HCT116 (cell line): Measurements from ENCODE around the gene ZFHX3. TPM values are rescaled to one million over a fixed set of nuclear protein-coding genes. Genes with fewer than 3 reads are reported as not detected.

Experiments
- ATAC-seq: fragments of 200-7000 bp; cut with Tn5 transposase; 2 replicates; pipeline ENCODE4 v1.9.1; 2020; ENCODE audit warnings: mild to moderate bottlenecking, moderate library complexity
- BruUV-seq: library from RNA; stranded (reverse); fragments of 400-500 nt; replicated peaks from 2 replicates; lab custom pipeline; 2021; lab: Mats Ljungman, UMichigan
- CTCF ChIA-PET: fragments of 300-600 bp; sonication (Branson Sonifier 250); formaldehyde crosslinking; loops from one replicate; lab custom pipeline; 2021; ENCODE audit warnings: antibody characterized with exemption; lab: Charles Lee
- POLR2A ChIA-PET: fragments of 300-600, 350-600 bp; sonication (Branson Sonifier 250); formaldehyde crosslinking; loops from one replicate; lab custom pipeline; 2021; ENCODE audit warnings: antibody characterized with exemption; lab: Charles Lee
- RAD21 ChIA-PET, 2 experiments: fragments of 300-600 bp; sonication (Branson Sonifier 250); formaldehyde crosslinking; loops; one replicate each; lab custom pipeline; 2023; ENCODE audit warnings: low total read pairs in 2 of 2; ENCODE audit not compliant: uncharacterized antibody in 2 of 2, unreplicated experiment in 2 of 2, low non-redundant PET in 1 of 2; lab: Charles Lee
- DNase-seq: peaks from one replicate; pipeline ENCODE4 v3.0.0-alpha.2; 2010; ENCODE audit warnings: low read depth, low spot score
- H2AFZ ChIP-seq: fragments of 200-600 bp; shearing (Covaris generic), sonication (generic); 2 replicates; pipeline ENCODE4 v1.6.1; 2017; ENCODE audit warnings: low read depth, mixed run types, mixed read lengths, antibody characterized with exemption, low read length; ENCODE audit not compliant: poor library complexity, severe bottlenecking
- H3K27ac ChIP-seq: 2 replicates; pipeline ENCODE4 v1.5.1; 2012; ENCODE audit warnings: low read depth, low read length
- H3K27me3 ChIP-seq: fragments of 200-600 bp; sonication (generic); 2 replicates; pipeline ENCODE4 v1.6.1; 2016; ENCODE audit warnings: mixed run types, low read length, mixed read lengths; ENCODE audit not compliant: insufficient read depth
- H3K36me3 ChIP-seq, 2 experiments: fragments of 200-500 bp in 1 of 2; fragments of 200-600 bp in 1 of 2; sonication (Bioruptor generic) in 1 of 2; sonication (generic) in 1 of 2; 2 replicates each; pipeline versions ENCODE4 v1.5.1 to v1.6.1; 2014 to 2016; ENCODE audit warnings: low read length in 2 of 2, inconsistent platforms in 1 of 2, mixed read lengths in 1 of 2, mixed run types in 1 of 2; ENCODE audit not compliant: insufficient read depth in 2 of 2, control insufficient read depth in 1 of 2
- H3K4me1 ChIP-seq, 2 experiments: fragments of 200-600 bp in 1 of 2; sonication (generic) in 1 of 2; 2 replicates each; pipeline versions ENCODE4 v1.5.1 to v1.6.1; 2012 to 2017; ENCODE audit warnings: low read length in 2 of 2, inconsistent platforms in 1 of 2, mild to moderate bottlenecking in 1 of 2, mixed read lengths in 1 of 2, mixed run types in 1 of 2, moderate library complexity in 1 of 2; ENCODE audit not compliant: insufficient read depth in 2 of 2, control insufficient read depth in 1 of 2
- H3K4me2 ChIP-seq: fragments of 200-600 bp; sonication (generic); 2 replicates; pipeline ENCODE4 v1.6.1; 2017; ENCODE audit warnings: mixed run types, low read length, mixed read lengths
- H3K4me3 ChIP-seq, 2 experiments: fragments of 200-600 bp in 1 of 2; sonication (generic) in 1 of 2; replicated peaks in 1 of 2; 2 replicates each; pipeline ENCODE4 v1.5.1; 2011 to 2016; ENCODE audit warnings: low read length in 2 of 2, control low read depth in 1 of 2, low read depth in 1 of 2, mild to moderate bottlenecking in 1 of 2, mixed read lengths in 1 of 2, mixed run types in 1 of 2
- H3K79me2 ChIP-seq: fragments of 200-600 bp; sonication (generic); 2 replicates; pipeline ENCODE4 v1.6.1; 2017; ENCODE audit warnings: mild to moderate bottlenecking, mixed run types, low read length, moderate library complexity, mixed read lengths; ENCODE audit not compliant: insufficient read depth
- H3K9ac ChIP-seq: fragments of 200-600 bp; sonication (generic); 2 replicates; pipeline ENCODE4 v1.6.1; 2016; ENCODE audit warnings: low read length, mixed read lengths
- H3K9me2 ChIP-seq: fragments of 200-600 bp; sonication (generic), shearing (Covaris generic); 2 replicates; pipeline ENCODE4 v1.6.1; 2017; ENCODE audit warnings: mixed run types, mild to moderate bottlenecking, moderate library complexity; ENCODE audit not compliant: insufficient read depth
- H3K9me3 ChIP-seq, 2 experiments: fragments of 200-500 bp in 1 of 2; fragments of 200-600 bp in 1 of 2; sonication (Bioruptor generic) in 1 of 2; sonication (generic) in 1 of 2; 2 replicates each; pipeline ENCODE4 v1.6.1; 2014 to 2017; ENCODE audit warnings: low read length in 2 of 2, mixed read lengths in 2 of 2, inconsistent platforms in 1 of 2, low read depth in 1 of 2, mild to moderate bottlenecking in 1 of 2, mixed run types in 1 of 2, moderate library complexity in 1 of 2; ENCODE audit not compliant: control insufficient read depth in 1 of 2, insufficient read depth in 1 of 2
- H4K20me1 ChIP-seq: fragments of 200-600 bp; sonication (generic), shearing (Covaris generic); 2 replicates; pipeline ENCODE4 v1.6.1; 2017; ENCODE audit warnings: mixed run types, mild to moderate bottlenecking, moderate library complexity; ENCODE audit not compliant: insufficient read depth
- CBX3 ChIP-seq: IDR thresholded peaks from 2 replicates; pipeline ENCODE4 v1.6.1; 2012; ENCODE audit warnings: low read depth
- CEBPB ChIP-seq: IDR thresholded peaks from 2 replicates; pipeline ENCODE4 v1.6.1; 2012; ENCODE audit warnings: low read depth
- ELF1 ChIP-seq: IDR thresholded peaks from 2 replicates; pipeline ENCODE4 v1.6.1; 2012; ENCODE audit warnings: low read depth, borderline replicate concordance
- EZH2phosphoT487 ChIP-seq: fragments of 200-600 bp; IDR thresholded peaks from 2 replicates; pipeline ENCODE4 v1.6.1; 2018; ENCODE audit warnings: antibody characterized with exemption, borderline replicate concordance
- FOSL1 ChIP-seq: IDR thresholded peaks from 2 replicates; pipeline ENCODE4 v1.6.1; 2012; ENCODE audit warnings: low read depth
- JUND ChIP-seq: IDR thresholded peaks from 2 replicates; pipeline ENCODE4 v1.6.1; 2012
- POLR2A ChIP-seq: IDR thresholded peaks from 2 replicates; pipeline ENCODE4 v1.7.0; 2011; ENCODE audit warnings: borderline replicate concordance; ENCODE audit not compliant: insufficient read depth, insufficient read length; ENCODE audit errors: extremely low read depth
- POLR2AphosphoS5 ChIP-seq: IDR thresholded peaks from 2 replicates; pipeline ENCODE4 v1.6.1; 2011; ENCODE audit warnings: mild to moderate bottlenecking, low read depth, low read length, moderate library complexity
- RAD21 ChIP-seq: IDR thresholded peaks from 2 replicates; pipeline ENCODE4 v1.6.1; 2012; ENCODE audit warnings: low read depth, mild to moderate bottlenecking
- SIN3A ChIP-seq: IDR thresholded peaks from 2 replicates; pipeline ENCODE4 v1.6.1; 2012; ENCODE audit warnings: low read depth
- SP1 ChIP-seq: IDR thresholded peaks from 2 replicates; pipeline ENCODE4 v1.6.1; 2012; ENCODE audit warnings: low read depth
- SRF ChIP-seq: IDR thresholded peaks from 2 replicates; pipeline ENCODE4 v1.6.1; 2012; ENCODE audit warnings: low read depth
- YY1 ChIP-seq: IDR thresholded peaks from 2 replicates; pipeline ENCODE4 v1.6.1; 2011; ENCODE audit warnings: low read length, low read depth, moderate library complexity, mild to moderate bottlenecking; ENCODE audit not compliant: insufficient replicate concordance; ENCODE audit errors: extremely low read depth
- ZFX ChIP-seq: fragments of 450-650 bp; IDR thresholded peaks from 2 replicates; pipeline ENCODE4 v1.6.1; 2017
- intact Hi-C: fragments of 100-400 bp; cut with micrococcal nuclease; formaldehyde crosslinking; loops from 2 replicates; pipeline ENCODE4 v1.10.0; 2022
- total RNA-seq: library from RNA; stranded (reverse); gene quantifications from one replicate; pipeline ENCODE4 v1.2.1, GENCODE V29; 2021; ENCODE audit not compliant: unreplicated experiment
- TF ChIP-seq, protein P1 (sequence below): IDR thresholded peaks from 2 replicates; pipeline ENCODE4 v1.6.1; 2012; ENCODE audit warnings: low read depth
- TF ChIP-seq, protein P2 (sequence below): IDR thresholded peaks from 2 replicates; pipeline ENCODE4 v1.6.1; 2012
- TF ChIP-seq, protein P3 (sequence below), 3 experiments: fragments of 200-600 bp in 1 of 3; sonication (generic) in 1 of 3; IDR thresholded peaks in 2 of 3; conservative IDR thresholded peaks in 1 of 3; 2 replicates each; pipeline ENCODE4 v1.5.1; 2012 to 2017; ENCODE audit warnings: low read depth in 2 of 3, low read length in 2 of 3, antibody characterized with exemption in 1 of 3, borderline replicate concordance in 1 of 3, control low read depth in 1 of 3, mild to moderate bottlenecking in 1 of 3, mixed read lengths in 1 of 3, mixed run types in 1 of 3, moderate library complexity in 1 of 3; ENCODE audit not compliant: insufficient read depth in 1 of 3

ZFHX3 gene
- total RNA-seq, 1 experiment from 2014 or later = 6.3 TPM

DNA sequence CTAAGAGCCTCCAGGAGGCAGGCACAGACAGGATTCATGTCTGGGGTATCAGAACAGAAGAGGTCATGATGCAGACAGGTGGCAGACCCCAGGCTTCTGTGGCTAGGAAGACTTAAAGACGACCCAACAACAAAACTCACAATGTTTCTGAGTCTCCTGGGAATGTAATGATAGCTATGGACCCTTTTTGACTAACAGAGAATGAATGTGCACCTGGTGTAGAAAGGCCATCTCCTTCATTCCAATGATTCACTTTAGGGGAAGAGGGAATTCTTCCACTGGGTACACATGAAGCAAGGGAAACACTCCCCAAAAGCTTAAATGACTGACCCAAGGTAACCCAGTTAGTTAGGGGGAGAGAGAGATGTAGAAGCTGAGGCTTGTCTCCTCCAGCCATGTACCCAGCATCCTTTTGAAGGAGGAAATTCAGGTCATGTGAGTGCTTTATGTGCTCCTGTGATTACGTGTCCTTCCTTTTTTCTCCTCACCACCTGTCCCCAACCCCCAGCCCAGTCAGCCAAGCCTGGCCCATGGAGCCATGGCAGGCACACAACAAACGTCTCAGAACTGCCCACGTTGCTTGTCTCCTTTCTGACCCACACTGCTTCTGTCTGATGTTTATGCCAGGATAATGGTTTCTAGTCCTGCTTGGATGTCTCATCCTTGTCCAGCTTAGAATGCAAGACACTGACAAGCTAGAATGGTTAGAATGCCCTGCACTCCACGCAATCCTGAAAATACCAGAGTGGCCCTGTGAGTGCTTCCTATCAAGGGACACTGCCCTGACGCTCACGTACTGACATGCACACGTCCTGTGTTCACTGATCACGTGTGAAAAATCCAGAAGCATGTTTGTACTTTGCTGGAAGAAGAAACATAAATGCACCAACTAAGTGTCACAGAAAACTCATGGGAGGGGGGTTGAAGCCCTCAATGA lies 156.4 kb downstream of the ZFHX3 start:
- BruUV-seq = no TSS peak
- RAD21 ChIA-PET = no interaction called here
- no peak overlapping the region for H3K27ac ChIP-seq
- no peaks in the 10 kb centered on the region for H3K9me2 ChIP-seq
- DNase-seq (no peak), ATAC-seq (no peak)
- H2AFZ ChIP-seq = no peak overlapping the region
- peaks cover 0 to 6% of the 10 kb centered on the region in 2 experiments; a peak in 2 of 4 replicates for H3K4me1 ChIP-seq
- H3K9ac ChIP-seq = no peak overlapping the region
- H3K9me3 ChIP-seq = no peaks in the 10 kb centered on the region
- TF ChIP-seq SIN3A (no peak), EZH2phosphoT487 (no peak), CEBPB (no peak), YY1 (no peak), FOSL1 (no peak), CBX3 (no peak), ELF1 (no peak), ZFX (no peak), JUND (no peak), SP1 (no peak), POLR2A (no peak), SRF (no peak), RAD21 (no peak), POLR2AphosphoS5 (no peak)
- TF ChIP-seq, protein P1, sequence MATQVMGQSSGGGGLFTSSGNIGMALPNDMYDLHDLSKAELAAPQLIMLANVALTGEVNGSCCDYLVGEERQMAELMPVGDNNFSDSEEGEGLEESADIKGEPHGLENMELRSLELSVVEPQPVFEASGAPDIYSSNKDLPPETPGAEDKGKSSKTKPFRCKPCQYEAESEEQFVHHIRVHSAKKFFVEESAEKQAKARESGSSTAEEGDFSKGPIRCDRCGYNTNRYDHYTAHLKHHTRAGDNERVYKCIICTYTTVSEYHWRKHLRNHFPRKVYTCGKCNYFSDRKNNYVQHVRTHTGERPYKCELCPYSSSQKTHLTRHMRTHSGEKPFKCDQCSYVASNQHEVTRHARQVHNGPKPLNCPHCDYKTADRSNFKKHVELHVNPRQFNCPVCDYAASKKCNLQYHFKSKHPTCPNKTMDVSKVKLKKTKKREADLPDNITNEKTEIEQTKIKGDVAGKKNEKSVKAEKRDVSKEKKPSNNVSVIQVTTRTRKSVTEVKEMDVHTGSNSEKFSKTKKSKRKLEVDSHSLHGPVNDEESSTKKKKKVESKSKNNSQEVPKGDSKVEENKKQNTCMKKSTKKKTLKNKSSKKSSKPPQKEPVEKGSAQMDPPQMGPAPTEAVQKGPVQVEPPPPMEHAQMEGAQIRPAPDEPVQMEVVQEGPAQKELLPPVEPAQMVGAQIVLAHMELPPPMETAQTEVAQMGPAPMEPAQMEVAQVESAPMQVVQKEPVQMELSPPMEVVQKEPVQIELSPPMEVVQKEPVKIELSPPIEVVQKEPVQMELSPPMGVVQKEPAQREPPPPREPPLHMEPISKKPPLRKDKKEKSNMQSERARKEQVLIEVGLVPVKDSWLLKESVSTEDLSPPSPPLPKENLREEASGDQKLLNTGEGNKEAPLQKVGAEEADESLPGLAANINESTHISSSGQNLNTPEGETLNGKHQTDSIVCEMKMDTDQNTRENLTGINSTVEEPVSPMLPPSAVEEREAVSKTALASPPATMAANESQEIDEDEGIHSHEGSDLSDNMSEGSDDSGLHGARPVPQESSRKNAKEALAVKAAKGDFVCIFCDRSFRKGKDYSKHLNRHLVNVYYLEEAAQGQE = no peak
- TF ChIP-seq, protein P2, sequence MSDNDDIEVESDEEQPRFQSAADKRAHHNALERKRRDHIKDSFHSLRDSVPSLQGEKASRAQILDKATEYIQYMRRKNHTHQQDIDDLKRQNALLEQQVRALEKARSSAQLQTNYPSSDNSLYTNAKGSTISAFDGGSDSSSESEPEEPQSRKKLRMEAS = no peak
- TF ChIP-seq, protein P3, sequence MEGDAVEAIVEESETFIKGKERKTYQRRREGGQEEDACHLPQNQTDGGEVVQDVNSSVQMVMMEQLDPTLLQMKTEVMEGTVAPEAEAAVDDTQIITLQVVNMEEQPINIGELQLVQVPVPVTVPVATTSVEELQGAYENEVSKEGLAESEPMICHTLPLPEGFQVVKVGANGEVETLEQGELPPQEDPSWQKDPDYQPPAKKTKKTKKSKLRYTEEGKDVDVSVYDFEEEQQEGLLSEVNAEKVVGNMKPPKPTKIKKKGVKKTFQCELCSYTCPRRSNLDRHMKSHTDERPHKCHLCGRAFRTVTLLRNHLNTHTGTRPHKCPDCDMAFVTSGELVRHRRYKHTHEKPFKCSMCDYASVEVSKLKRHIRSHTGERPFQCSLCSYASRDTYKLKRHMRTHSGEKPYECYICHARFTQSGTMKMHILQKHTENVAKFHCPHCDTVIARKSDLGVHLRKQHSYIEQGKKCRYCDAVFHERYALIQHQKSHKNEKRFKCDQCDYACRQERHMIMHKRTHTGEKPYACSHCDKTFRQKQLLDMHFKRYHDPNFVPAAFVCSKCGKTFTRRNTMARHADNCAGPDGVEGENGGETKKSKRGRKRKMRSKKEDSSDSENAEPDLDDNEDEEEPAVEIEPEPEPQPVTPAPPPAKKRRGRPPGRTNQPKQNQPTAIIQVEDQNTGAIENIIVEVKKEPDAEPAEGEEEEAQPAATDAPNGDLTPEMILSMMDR (IDR thresholded peaks at IDR 0.05 in 2 of 3, conservative IDR thresholded peaks at IDR 0.05 in 1 of 3; ENCODE audit: borderline replicate concordance in 1 of 3, insufficient read depth in 1 of 3, low read depth in 2 of 3, low read length in 2 of 3) = no peak
- POLR2A ChIA-PET = no interaction called here
- no peaks in the 10 kb centered on the region for H3K27me3 ChIP-seq
- H3K36me3 ChIP-seq = 0 out of 4 replicates have a peak, but pooled peaks cover 0 to 3% of the 10 kb centered on the region in 2 experiments
- intact Hi-C loops = no loop called here
- H4K20me1 ChIP-seq = no peaks in the 10 kb centered on the region
- H3K4me3 ChIP-seq = no peak overlapping the region
- H3K79me2 ChIP-seq = no peaks in the 10 kb centered on the region
- CTCF ChIA-PET = no interaction called here
- H3K4me2 ChIP-seq = no peak overlapping the region
